HCT116 (cell line): ENCODE measurements around the gene ZNF2. TPM values are rescaled to one million over a fixed set of nuclear protein-coding genes. Genes with fewer than 3 reads are reported as not detected.

Source experiments
- ATAC-seq: fragments of 200-7000 bp; cut with Tn5 transposase; 2 replicates; pipeline ENCODE4 v1.9.1; 2020; ENCODE audit warnings: mild to moderate bottlenecking, moderate library complexity
- BruUV-seq: library from RNA; stranded (reverse); fragments of 400-500 nt; replicated peaks from 2 replicates; lab custom pipeline; 2021; lab: Mats Ljungman, UMichigan
- CTCF ChIA-PET: fragments of 300-600 bp; sonication (Branson Sonifier 250); formaldehyde crosslinking; loops from one replicate; lab custom pipeline; 2021; ENCODE audit warnings: antibody characterized with exemption; lab: Charles Lee
- POLR2A ChIA-PET: fragments of 300-600, 350-600 bp; sonication (Branson Sonifier 250); formaldehyde crosslinking; loops from one replicate; lab custom pipeline; 2021; ENCODE audit warnings: antibody characterized with exemption; lab: Charles Lee
- RAD21 ChIA-PET, 2 experiments: fragments of 300-600 bp; sonication (Branson Sonifier 250); formaldehyde crosslinking; loops; one replicate each; lab custom pipeline; 2023; ENCODE audit warnings: low total read pairs in 2 of 2; ENCODE audit not compliant: uncharacterized antibody in 2 of 2, unreplicated experiment in 2 of 2, low non-redundant PET in 1 of 2; lab: Charles Lee
- DNase-seq: peaks from one replicate; pipeline ENCODE4 v3.0.0-alpha.2; 2010; ENCODE audit warnings: low read depth, low spot score
- H2AFZ ChIP-seq: fragments of 200-600 bp; shearing (Covaris generic), sonication (generic); 2 replicates; pipeline ENCODE4 v1.6.1; 2017; ENCODE audit warnings: low read depth, mixed run types, mixed read lengths, antibody characterized with exemption, low read length; ENCODE audit not compliant: poor library complexity, severe bottlenecking
- H3K27ac ChIP-seq: 2 replicates; pipeline ENCODE4 v1.5.1; 2012; ENCODE audit warnings: low read depth, low read length
- H3K27me3 ChIP-seq: fragments of 200-600 bp; sonication (generic); 2 replicates; pipeline ENCODE4 v1.6.1; 2016; ENCODE audit warnings: mixed run types, low read length, mixed read lengths; ENCODE audit not compliant: insufficient read depth
- H3K36me3 ChIP-seq, 2 experiments: fragments of 200-500 bp in 1 of 2; fragments of 200-600 bp in 1 of 2; sonication (Bioruptor generic) in 1 of 2; sonication (generic) in 1 of 2; 2 replicates each; pipeline versions ENCODE4 v1.5.1 to v1.6.1; 2014 to 2016; ENCODE audit warnings: low read length in 2 of 2, inconsistent platforms in 1 of 2, mixed read lengths in 1 of 2, mixed run types in 1 of 2; ENCODE audit not compliant: insufficient read depth in 2 of 2, control insufficient read depth in 1 of 2
- H3K4me1 ChIP-seq, 2 experiments: fragments of 200-600 bp in 1 of 2; sonication (generic) in 1 of 2; 2 replicates each; pipeline versions ENCODE4 v1.5.1 to v1.6.1; 2012 to 2017; ENCODE audit warnings: low read length in 2 of 2, inconsistent platforms in 1 of 2, mild to moderate bottlenecking in 1 of 2, mixed read lengths in 1 of 2, mixed run types in 1 of 2, moderate library complexity in 1 of 2; ENCODE audit not compliant: insufficient read depth in 2 of 2, control insufficient read depth in 1 of 2
- H3K4me2 ChIP-seq: fragments of 200-600 bp; sonication (generic); 2 replicates; pipeline ENCODE4 v1.6.1; 2017; ENCODE audit warnings: mixed run types, low read length, mixed read lengths
- H3K4me3 ChIP-seq, 2 experiments: fragments of 200-600 bp in 1 of 2; sonication (generic) in 1 of 2; replicated peaks in 1 of 2; 2 replicates each; pipeline ENCODE4 v1.5.1; 2011 to 2016; ENCODE audit warnings: low read length in 2 of 2, control low read depth in 1 of 2, low read depth in 1 of 2, mild to moderate bottlenecking in 1 of 2, mixed read lengths in 1 of 2, mixed run types in 1 of 2
- H3K79me2 ChIP-seq: fragments of 200-600 bp; sonication (generic); 2 replicates; pipeline ENCODE4 v1.6.1; 2017; ENCODE audit warnings: mild to moderate bottlenecking, mixed run types, low read length, moderate library complexity, mixed read lengths; ENCODE audit not compliant: insufficient read depth
- H3K9ac ChIP-seq: fragments of 200-600 bp; sonication (generic); 2 replicates; pipeline ENCODE4 v1.6.1; 2016; ENCODE audit warnings: low read length, mixed read lengths
- H3K9me2 ChIP-seq: fragments of 200-600 bp; sonication (generic), shearing (Covaris generic); 2 replicates; pipeline ENCODE4 v1.6.1; 2017; ENCODE audit warnings: mixed run types, mild to moderate bottlenecking, moderate library complexity; ENCODE audit not compliant: insufficient read depth
- H3K9me3 ChIP-seq, 2 experiments: fragments of 200-500 bp in 1 of 2; fragments of 200-600 bp in 1 of 2; sonication (Bioruptor generic) in 1 of 2; sonication (generic) in 1 of 2; 2 replicates each; pipeline ENCODE4 v1.6.1; 2014 to 2017; ENCODE audit warnings: low read length in 2 of 2, mixed read lengths in 2 of 2, inconsistent platforms in 1 of 2, low read depth in 1 of 2, mild to moderate bottlenecking in 1 of 2, mixed run types in 1 of 2, moderate library complexity in 1 of 2; ENCODE audit not compliant: control insufficient read depth in 1 of 2, insufficient read depth in 1 of 2
- H4K20me1 ChIP-seq: fragments of 200-600 bp; sonication (generic), shearing (Covaris generic); 2 replicates; pipeline ENCODE4 v1.6.1; 2017; ENCODE audit warnings: mixed run types, mild to moderate bottlenecking, moderate library complexity; ENCODE audit not compliant: insufficient read depth
- CBX3 ChIP-seq: IDR thresholded peaks from 2 replicates; pipeline ENCODE4 v1.6.1; 2012; ENCODE audit warnings: low read depth
- CEBPB ChIP-seq: IDR thresholded peaks from 2 replicates; pipeline ENCODE4 v1.6.1; 2012; ENCODE audit warnings: low read depth
- EZH2 ChIP-seq: fragments of 200-600 bp; sonication (generic); IDR thresholded peaks from 2 replicates; pipeline ENCODE4 v1.6.1; 2017; ENCODE audit warnings: antibody characterized with exemption, mixed run types
- EZH2phosphoT487 ChIP-seq: fragments of 200-600 bp; IDR thresholded peaks from 2 replicates; pipeline ENCODE4 v1.6.1; 2018; ENCODE audit warnings: antibody characterized with exemption, borderline replicate concordance
- FOSL1 ChIP-seq: IDR thresholded peaks from 2 replicates; pipeline ENCODE4 v1.6.1; 2012; ENCODE audit warnings: low read depth
- JUND ChIP-seq: IDR thresholded peaks from 2 replicates; pipeline ENCODE4 v1.6.1; 2012
- POLR2AphosphoS5 ChIP-seq: IDR thresholded peaks from 2 replicates; pipeline ENCODE4 v1.6.1; 2011; ENCODE audit warnings: mild to moderate bottlenecking, low read depth, low read length, moderate library complexity
- RAD21 ChIP-seq: IDR thresholded peaks from 2 replicates; pipeline ENCODE4 v1.6.1; 2012; ENCODE audit warnings: low read depth, mild to moderate bottlenecking
- TCF7L2 ChIP-seq: IDR thresholded peaks from 2 replicates; pipeline ENCODE4 v1.7.0; 2011; ENCODE audit warnings: borderline replicate concordance, inconsistent platforms; ENCODE audit not compliant: insufficient read depth, insufficient read length; ENCODE audit errors: extremely low read depth
- YY1 ChIP-seq: IDR thresholded peaks from 2 replicates; pipeline ENCODE4 v1.6.1; 2011; ENCODE audit warnings: low read length, low read depth, moderate library complexity, mild to moderate bottlenecking; ENCODE audit not compliant: insufficient replicate concordance; ENCODE audit errors: extremely low read depth
- ZFX ChIP-seq: fragments of 450-650 bp; IDR thresholded peaks from 2 replicates; pipeline ENCODE4 v1.6.1; 2017
- intact Hi-C: fragments of 100-400 bp; cut with micrococcal nuclease; formaldehyde crosslinking; loops from 2 replicates; pipeline ENCODE4 v1.10.0; 2022
- total RNA-seq: library from RNA; stranded (reverse); gene quantifications from one replicate; pipeline ENCODE4 v1.2.1, GENCODE V29; 2021; ENCODE audit not compliant: unreplicated experiment
- TF ChIP-seq, protein P1 (sequence below): IDR thresholded peaks from 2 replicates; pipeline ENCODE4 v1.6.1; 2012
- TF ChIP-seq, protein P2 (sequence below): IDR thresholded peaks from 2 replicates; pipeline ENCODE4 v1.6.1; 2012
- TF ChIP-seq, protein P3 (sequence below), 3 experiments: fragments of 200-600 bp in 1 of 3; sonication (generic) in 1 of 3; IDR thresholded peaks in 2 of 3; conservative IDR thresholded peaks in 1 of 3; 2 replicates each; pipeline ENCODE4 v1.5.1; 2012 to 2017; ENCODE audit warnings: low read depth in 2 of 3, low read length in 2 of 3, antibody characterized with exemption in 1 of 3, borderline replicate concordance in 1 of 3, control low read depth in 1 of 3, mild to moderate bottlenecking in 1 of 3, mixed read lengths in 1 of 3, mixed run types in 1 of 3, moderate library complexity in 1 of 3; ENCODE audit not compliant: insufficient read depth in 1 of 3

ZNF2 gene
- total RNA-seq, 1 experiment from 2014 or later = 3.4 TPM

DNA sequence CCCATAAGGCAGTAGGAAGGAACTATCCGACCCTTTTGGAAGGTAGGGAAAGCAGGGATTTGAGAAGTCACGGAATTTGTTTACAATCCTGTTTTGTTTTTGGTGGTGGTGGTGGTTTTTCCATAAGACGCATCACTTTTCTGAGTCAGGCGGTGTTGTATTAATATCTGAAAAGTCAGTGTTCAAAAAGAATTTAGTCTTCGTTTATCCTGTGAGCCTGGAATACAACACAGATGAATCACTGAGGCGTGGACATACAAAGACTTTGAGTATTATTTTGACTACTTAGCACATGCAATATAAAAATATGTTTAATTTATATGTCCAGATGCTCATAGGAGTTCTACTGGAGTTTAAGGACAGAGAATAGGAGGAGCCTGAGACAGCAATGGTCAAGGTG lies 42.5 kb downstream of the ZNF2 start:
- ATAC-seq = no peak
- CTCF ChIA-PET = no interaction called here
- no peak for TF ChIP-seq CBX3
- TF ChIP-seq CEBPB = no peak
- no peak for TF ChIP-seq JUND
- TF ChIP-seq, protein P1, sequence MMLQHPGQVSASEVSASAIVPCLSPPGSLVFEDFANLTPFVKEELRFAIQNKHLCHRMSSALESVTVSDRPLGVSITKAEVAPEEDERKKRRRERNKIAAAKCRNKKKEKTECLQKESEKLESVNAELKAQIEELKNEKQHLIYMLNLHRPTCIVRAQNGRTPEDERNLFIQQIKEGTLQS = no peak
- TF ChIP-seq, protein P2, sequence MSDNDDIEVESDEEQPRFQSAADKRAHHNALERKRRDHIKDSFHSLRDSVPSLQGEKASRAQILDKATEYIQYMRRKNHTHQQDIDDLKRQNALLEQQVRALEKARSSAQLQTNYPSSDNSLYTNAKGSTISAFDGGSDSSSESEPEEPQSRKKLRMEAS = no peak
- TF ChIP-seq EZH2 = no peak
- no peak for TF ChIP-seq EZH2phosphoT487
- TF ChIP-seq, protein P3, sequence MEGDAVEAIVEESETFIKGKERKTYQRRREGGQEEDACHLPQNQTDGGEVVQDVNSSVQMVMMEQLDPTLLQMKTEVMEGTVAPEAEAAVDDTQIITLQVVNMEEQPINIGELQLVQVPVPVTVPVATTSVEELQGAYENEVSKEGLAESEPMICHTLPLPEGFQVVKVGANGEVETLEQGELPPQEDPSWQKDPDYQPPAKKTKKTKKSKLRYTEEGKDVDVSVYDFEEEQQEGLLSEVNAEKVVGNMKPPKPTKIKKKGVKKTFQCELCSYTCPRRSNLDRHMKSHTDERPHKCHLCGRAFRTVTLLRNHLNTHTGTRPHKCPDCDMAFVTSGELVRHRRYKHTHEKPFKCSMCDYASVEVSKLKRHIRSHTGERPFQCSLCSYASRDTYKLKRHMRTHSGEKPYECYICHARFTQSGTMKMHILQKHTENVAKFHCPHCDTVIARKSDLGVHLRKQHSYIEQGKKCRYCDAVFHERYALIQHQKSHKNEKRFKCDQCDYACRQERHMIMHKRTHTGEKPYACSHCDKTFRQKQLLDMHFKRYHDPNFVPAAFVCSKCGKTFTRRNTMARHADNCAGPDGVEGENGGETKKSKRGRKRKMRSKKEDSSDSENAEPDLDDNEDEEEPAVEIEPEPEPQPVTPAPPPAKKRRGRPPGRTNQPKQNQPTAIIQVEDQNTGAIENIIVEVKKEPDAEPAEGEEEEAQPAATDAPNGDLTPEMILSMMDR (IDR thresholded peaks at IDR 0.05 in 2 of 3, conservative IDR thresholded peaks at IDR 0.05 in 1 of 3; ENCODE audit: borderline replicate concordance in 1 of 3, insufficient read depth in 1 of 3, low read depth in 2 of 3, low read length in 2 of 3) = no peak
- TF ChIP-seq ZFX = no peak
- no peak for TF ChIP-seq YY1
- no peak for TF ChIP-seq RAD21
- TF ChIP-seq POLR2AphosphoS5 = no peak
- no peak for TF ChIP-seq FOSL1
- no peak for TF ChIP-seq TCF7L2
- TF ChIP-seq, all 23 proteins: peak for 0
- H3K9ac ChIP-seq = no peak overlapping the region
- DNase-seq = no peak
- no peak overlapping the region; the same call in 1 of the 2 replicates for H3K4me2 ChIP-seq
- H2AFZ ChIP-seq = no peak overlapping the region
- H3K27me3 ChIP-seq = no peaks in the 10 kb centered on the region
- H4K20me1 ChIP-seq = no peaks in the 10 kb centered on the region
- no peaks in the 10 kb centered on the region for H3K79me2 ChIP-seq
- peaks cover 0 to 5% of the 10 kb centered on the region in 2 experiments; a peak in 1 of 4 replicates for H3K4me1 ChIP-seq
- BruUV-seq = no TSS peak
- H3K27ac ChIP-seq = no peak overlapping the region
- intact Hi-C loops = no loop called here
- H3K9me2 ChIP-seq = no peaks in the 10 kb centered on the region
- no peaks in the 10 kb centered on the region for H3K36me3 ChIP-seq
- H3K9me3 ChIP-seq = peaks cover 12 to 15% of the 10 kb centered on the region in 2 experiments; a peak in 3 of 4 replicates
- H3K4me3 ChIP-seq = no peak overlapping the region
- POLR2A ChIA-PET = no interaction called here
- RAD21 ChIA-PET = no interaction called here
